ENCODE data around the gene SP140. TPM values are rescaled to one million over a fixed set of nuclear protein-coding genes. Genes with fewer than 3 reads are reported as not detected.

The SP140 gene
- total and polyA plus RNA-seq, 2 of the 13 experiments (the other 11 are each of a cell fraction or from before 2014, with no cell fraction given) = 0.57 to 0.80 TPM

DNA sequence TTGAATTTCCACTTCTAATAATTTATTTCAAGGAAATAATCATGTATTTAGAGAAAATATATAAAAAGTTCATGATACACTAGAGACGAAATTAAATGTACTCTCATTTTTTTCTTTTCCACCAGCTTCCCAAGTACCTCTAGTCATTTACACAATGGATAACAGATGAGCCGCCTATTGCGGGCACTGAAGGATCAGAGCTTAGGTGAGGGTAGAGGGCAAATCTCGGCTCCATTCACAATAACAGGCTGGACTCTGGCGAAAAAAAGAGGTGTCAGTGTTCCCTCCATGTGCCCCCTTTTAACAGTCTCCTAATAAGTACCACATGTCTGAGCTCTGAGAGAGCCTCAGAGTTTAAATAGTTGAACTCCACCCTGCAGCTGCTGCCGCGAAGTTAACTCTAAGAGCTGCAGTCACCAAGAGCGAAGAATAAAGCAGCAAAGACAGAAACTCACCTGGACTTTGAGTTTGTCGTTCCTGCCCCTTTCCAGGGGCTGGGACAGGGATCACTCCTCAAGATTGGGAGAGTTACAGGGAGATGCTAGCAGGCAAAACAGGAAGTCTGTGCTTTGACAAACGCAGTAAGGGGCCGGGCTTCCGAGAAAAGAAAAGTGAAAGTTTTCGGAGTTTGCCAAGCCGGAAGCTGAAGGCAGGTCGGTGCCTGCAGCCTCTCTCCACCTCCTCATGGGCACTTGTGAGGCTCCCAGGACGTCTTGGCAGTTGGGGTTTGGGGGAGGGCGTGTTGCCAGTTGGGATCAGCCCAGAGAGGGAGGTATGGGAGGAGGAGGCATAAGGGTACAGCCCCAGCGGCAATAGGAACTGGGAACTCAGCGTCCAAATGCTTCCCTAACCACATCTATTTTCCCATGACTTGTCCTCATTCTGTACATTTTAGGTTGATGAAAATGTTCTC lies 5.9 kb upstream of the SP140 start, which contains the start of gene SP110 (continued):
- TF ChIP-seq, protein P1, sequence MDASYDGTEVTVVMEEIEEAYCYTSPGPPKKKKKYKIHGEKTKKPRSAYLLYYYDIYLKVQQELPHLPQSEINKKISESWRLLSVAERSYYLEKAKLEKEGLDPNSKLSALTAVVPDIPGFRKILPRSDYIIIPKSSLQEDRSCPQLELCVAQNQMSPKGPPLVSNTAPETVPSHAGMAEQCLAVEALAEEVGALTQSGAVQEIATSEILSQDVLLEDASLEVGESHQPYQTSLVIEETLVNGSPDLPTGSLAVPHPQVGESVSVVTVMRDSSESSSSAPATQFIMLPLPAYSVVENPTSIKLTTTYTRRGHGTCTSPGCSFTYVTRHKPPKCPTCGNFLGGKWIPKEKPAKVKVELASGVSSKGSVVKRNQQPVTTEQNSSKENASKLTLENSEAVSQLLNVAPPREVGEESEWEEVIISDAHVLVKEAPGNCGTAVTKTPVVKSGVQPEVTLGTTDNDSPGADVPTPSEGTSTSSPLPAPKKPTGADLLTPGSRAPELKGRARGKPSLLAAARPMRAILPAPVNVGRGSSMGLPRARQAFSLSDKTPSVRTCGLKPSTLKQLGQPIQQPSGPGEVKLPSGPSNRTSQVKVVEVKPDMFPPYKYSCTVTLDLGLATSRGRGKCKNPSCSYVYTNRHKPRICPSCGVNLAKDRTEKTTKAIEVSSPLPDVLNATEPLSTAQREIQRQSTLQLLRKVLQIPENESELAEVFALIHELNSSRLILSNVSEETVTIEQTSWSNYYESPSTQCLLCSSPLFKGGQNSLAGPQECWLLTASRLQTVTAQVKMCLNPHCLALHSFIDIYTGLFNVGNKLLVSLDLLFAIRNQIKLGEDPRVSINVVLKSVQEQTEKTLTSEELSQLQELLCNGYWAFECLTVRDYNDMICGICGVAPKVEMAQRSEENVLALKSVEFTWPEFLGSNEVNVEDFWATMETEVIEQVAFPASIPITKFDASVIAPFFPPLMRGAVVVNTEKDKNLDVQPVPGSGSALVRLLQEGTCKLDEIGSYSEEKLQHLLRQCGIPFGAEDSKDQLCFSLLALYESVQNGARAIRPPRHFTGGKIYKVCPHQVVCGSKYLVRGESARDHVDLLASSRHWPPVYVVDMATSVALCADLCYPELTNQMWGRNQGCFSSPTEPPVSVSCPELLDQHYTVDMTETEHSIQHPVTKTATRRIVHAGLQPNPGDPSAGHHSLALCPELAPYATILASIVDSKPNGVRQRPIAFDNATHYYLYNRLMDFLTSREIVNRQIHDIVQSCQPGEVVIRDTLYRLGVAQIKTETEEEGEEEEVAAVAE (CRISPR knock-in tag; IDR thresholded peaks at IDR 0.05; ENCODE audit: borderline replicate concordance) = 0 out of 2 replicates have a peak, but pooled peaks have one; percentile 19
- TF ChIP-seq ZNF264 (CRISPR knock-in tag; IDR thresholded peaks at IDR 0.05) = no peak
- TF ChIP-seq, protein P2, sequence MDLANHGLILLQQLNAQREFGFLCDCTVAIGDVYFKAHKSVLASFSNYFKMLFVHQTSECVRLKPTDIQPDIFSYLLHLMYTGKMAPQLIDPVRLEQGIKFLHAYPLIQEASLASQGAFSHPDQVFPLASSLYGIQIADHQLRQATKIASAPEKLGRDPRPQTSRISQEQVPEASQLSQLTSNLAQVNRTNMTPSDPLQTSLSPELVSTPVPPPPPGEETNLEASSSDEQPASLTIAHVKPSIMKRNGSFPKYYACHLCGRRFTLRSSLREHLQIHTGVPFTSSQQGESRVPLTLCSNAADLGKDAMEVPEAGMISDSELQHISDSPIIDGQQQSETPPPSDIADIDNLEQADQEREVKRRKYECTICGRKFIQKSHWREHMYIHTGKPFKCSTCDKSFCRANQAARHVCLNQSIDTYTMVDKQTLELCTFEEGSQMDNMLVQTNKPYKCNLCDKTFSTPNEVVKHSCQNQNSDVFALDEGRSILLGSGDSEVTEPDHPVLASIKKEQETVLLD (CRISPR knock-in tag; IDR thresholded peaks at IDR 0.05; ENCODE audit: low read depth) = no peak
- TF ChIP-seq, protein P3, sequence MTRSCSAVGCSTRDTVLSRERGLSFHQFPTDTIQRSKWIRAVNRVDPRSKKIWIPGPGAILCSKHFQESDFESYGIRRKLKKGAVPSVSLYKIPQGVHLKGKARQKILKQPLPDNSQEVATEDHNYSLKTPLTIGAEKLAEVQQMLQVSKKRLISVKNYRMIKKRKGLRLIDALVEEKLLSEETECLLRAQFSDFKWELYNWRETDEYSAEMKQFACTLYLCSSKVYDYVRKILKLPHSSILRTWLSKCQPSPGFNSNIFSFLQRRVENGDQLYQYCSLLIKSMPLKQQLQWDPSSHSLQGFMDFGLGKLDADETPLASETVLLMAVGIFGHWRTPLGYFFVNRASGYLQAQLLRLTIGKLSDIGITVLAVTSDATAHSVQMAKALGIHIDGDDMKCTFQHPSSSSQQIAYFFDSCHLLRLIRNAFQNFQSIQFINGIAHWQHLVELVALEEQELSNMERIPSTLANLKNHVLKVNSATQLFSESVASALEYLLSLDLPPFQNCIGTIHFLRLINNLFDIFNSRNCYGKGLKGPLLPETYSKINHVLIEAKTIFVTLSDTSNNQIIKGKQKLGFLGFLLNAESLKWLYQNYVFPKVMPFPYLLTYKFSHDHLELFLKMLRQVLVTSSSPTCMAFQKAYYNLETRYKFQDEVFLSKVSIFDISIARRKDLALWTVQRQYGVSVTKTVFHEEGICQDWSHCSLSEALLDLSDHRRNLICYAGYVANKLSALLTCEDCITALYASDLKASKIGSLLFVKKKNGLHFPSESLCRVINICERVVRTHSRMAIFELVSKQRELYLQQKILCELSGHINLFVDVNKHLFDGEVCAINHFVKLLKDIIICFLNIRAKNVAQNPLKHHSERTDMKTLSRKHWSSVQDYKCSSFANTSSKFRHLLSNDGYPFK (CRISPR knock-in tag; IDR thresholded peaks at IDR 0.05; ENCODE audit: borderline replicate concordance) = peak; percentile 77; the same call in 1 of the 2 replicates
- TF ChIP-seq, protein P4, sequence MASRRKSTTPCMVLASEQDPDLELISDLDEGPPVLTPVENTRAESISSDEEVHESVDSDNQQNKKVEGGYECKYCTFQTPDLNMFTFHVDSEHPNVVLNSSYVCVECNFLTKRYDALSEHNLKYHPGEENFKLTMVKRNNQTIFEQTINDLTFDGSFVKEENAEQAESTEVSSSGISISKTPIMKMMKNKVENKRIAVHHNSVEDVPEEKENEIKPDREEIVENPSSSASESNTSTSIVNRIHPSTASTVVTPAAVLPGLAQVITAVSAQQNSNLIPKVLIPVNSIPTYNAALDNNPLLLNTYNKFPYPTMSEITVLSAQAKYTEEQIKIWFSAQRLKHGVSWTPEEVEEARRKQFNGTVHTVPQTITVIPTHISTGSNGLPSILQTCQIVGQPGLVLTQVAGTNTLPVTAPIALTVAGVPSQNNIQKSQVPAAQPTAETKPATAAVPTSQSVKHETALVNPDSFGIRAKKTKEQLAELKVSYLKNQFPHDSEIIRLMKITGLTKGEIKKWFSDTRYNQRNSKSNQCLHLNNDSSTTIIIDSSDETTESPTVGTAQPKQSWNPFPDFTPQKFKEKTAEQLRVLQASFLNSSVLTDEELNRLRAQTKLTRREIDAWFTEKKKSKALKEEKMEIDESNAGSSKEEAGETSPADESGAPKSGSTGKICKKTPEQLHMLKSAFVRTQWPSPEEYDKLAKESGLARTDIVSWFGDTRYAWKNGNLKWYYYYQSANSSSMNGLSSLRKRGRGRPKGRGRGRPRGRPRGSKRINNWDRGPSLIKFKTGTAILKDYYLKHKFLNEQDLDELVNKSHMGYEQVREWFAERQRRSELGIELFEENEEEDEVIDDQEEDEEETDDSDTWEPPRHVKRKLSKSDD (CRISPR knock-in tag; IDR thresholded peaks at IDR 0.05; ENCODE audit: low read depth) = 0 out of 2 replicates have a peak, but pooled peaks have one; percentile 40
- TF ChIP-seq KLF12 (CRISPR knock-in tag; IDR thresholded peaks at IDR 0.05; ENCODE audit: borderline replicate concordance) = 0 out of 2 replicates have a peak, but pooled peaks have one; percentile 33
- TF ChIP-seq, protein P5, sequence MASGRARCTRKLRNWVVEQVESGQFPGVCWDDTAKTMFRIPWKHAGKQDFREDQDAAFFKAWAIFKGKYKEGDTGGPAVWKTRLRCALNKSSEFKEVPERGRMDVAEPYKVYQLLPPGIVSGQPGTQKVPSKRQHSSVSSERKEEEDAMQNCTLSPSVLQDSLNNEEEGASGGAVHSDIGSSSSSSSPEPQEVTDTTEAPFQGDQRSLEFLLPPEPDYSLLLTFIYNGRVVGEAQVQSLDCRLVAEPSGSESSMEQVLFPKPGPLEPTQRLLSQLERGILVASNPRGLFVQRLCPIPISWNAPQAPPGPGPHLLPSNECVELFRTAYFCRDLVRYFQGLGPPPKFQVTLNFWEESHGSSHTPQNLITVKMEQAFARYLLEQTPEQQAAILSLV (CRISPR knock-in tag; IDR thresholded peaks at IDR 0.05; ENCODE audit: borderline replicate concordance) = peak; percentile 15; the same call in 1 of the 2 replicates
- TF ChIP-seq RFX1 (IDR thresholded peaks at IDR 0.05) = no peak
- no peak for TF ChIP-seq ZNF382 (CRISPR knock-in tag; IDR thresholded peaks at IDR 0.05; ENCODE audit: borderline replicate concordance)
- no peak for TF ChIP-seq ZBTB42 (CRISPR knock-in tag; IDR thresholded peaks at IDR 0.05)
- peak; percentile 41; the same call in 1 of the 2 replicates for TF ChIP-seq RBFOX2 (IDR thresholded peaks at IDR 0.05; ENCODE audit: low read depth, low read length)
